GM23338 (cell line): ENCODE results near the gene GCN1. TPM values are rescaled to one million over a fixed set of nuclear protein-coding genes. Genes with fewer than 3 reads are reported as not detected.

ENCODE experiments used
- ATAC-seq: fragments of 200-7000 bp; cut with Tn5 transposase; 3 replicates; pipeline ENCODE4 v1.9.1; 2020
- DNase-seq: peaks from one replicate; pipeline ENCODE4 v3.0.0-alpha.2; 2015; ENCODE audit warnings: low spot score
- H2AFZ ChIP-seq: fragments of 200-600 bp; sonication (generic); 2 replicates; pipeline ENCODE4 v1.8.0; 2016; ENCODE audit warnings: antibody characterized with exemption, mild to moderate bottlenecking, moderate library complexity
- H3F3A ChIP-seq: fragments of 200-600 bp; sonication (generic); replicated peaks from 2 replicates; pipeline ENCODE4 v1.8.0; 2017; ENCODE audit warnings: antibody characterized with exemption, mixed run types, low read depth
- H3K27ac ChIP-seq: fragments of 200-600 bp; sonication (generic); 2 replicates; pipeline ENCODE4 v1.6.1; 2016; ENCODE audit warnings: low read depth
- H3K27me3 ChIP-seq: fragments of 200-600 bp; sonication (generic); 2 replicates; pipeline ENCODE4 v1.8.0; 2016; ENCODE audit warnings: mild to moderate bottlenecking, mixed run types, moderate library complexity; ENCODE audit not compliant: insufficient read depth
- H3K36me3 ChIP-seq: fragments of 200-600 bp; sonication (generic); 2 replicates; pipeline ENCODE4 v1.8.0; 2016; ENCODE audit warnings: mild to moderate bottlenecking; ENCODE audit not compliant: insufficient read depth
- H3K4me1 ChIP-seq: fragments of 200-600 bp; sonication (generic); 2 replicates; pipeline ENCODE4 v1.8.0; 2016; ENCODE audit warnings: mild to moderate bottlenecking, moderate library complexity; ENCODE audit not compliant: insufficient read depth
- H3K4me2 ChIP-seq: fragments of 200-600 bp; sonication (generic); 2 replicates; pipeline ENCODE4 v1.7.1; 2017; ENCODE audit warnings: mixed run types
- H3K4me3 ChIP-seq: fragments of 200-600 bp; sonication (generic); 2 replicates; pipeline ENCODE4 v1.6.1; 2016; ENCODE audit warnings: mixed run types
- H3K79me2 ChIP-seq: fragments of 200-600 bp; sonication (generic); replicated peaks from 2 replicates; pipeline ENCODE4 v1.8.0; 2017; ENCODE audit warnings: mild to moderate bottlenecking; ENCODE audit not compliant: insufficient read depth
- H3K9me2 ChIP-seq: fragments of 200-600 bp; sonication (generic); 2 replicates; pipeline ENCODE4 v1.8.0; 2017; ENCODE audit not compliant: insufficient read depth
- H4K20me1 ChIP-seq: fragments of 200-600 bp; sonication (generic); replicated peaks from 2 replicates; pipeline ENCODE4 v1.8.0; 2017; ENCODE audit warnings: mild to moderate bottlenecking; ENCODE audit not compliant: insufficient read depth
- H3K27ac Mint-ChIP-seq: 2 replicates; pipeline ENCODE4 v1.8.0; 2020; ENCODE audit warnings: inconsistent platforms, mild to moderate bottlenecking, moderate library complexity, mixed read lengths
- H3K27me3 Mint-ChIP-seq: 3 replicates; pipeline ENCODE4 v1.8.0; 2022; ENCODE audit warnings: low read depth, mild to moderate bottlenecking, moderate library complexity, mixed read lengths, inconsistent platforms; ENCODE audit not compliant: insufficient read depth, poor library complexity
- H3K36me3 Mint-ChIP-seq: 3 replicates; pipeline ENCODE4 v1.8.0; 2021; ENCODE audit warnings: low read depth, mild to moderate bottlenecking, inconsistent platforms, moderate library complexity, mixed read lengths
- H3K4me1 Mint-ChIP-seq: 3 replicates; pipeline ENCODE4 v1.8.0; 2020; ENCODE audit warnings: mild to moderate bottlenecking, inconsistent platforms, mixed read lengths
- H3K4me3 Mint-ChIP-seq: 3 replicates; pipeline ENCODE4 v1.8.0; 2021; ENCODE audit warnings: moderate library complexity, mild to moderate bottlenecking, inconsistent platforms, mixed read lengths
- H3K9me3 Mint-ChIP-seq: 3 replicates; pipeline ENCODE4 v1.8.0; 2020; ENCODE audit warnings: moderate library complexity, mild to moderate bottlenecking, inconsistent platforms, mixed read lengths
- CTCF ChIP-seq, 2 experiments: fragments of 200-600 bp in 1 of 2; sonication (generic) in 1 of 2; conservative IDR thresholded peaks; 2 replicates each; pipeline versions ENCODE4 v1.5.1 to v1.6.1; 2016 to 2017; ENCODE audit warnings: antibody characterized with exemption in 2 of 2, low read depth in 2 of 2, mild to moderate bottlenecking in 2 of 2, moderate library complexity in 1 of 2
- EZH2 ChIP-seq: fragments of 200-600 bp; sonication (generic); IDR thresholded peaks from one replicate; pipeline ENCODE4 v1.8.0; 2017; ENCODE audit warnings: antibody characterized with exemption, mild to moderate bottlenecking, low read depth; ENCODE audit not compliant: unreplicated experiment
- EZH2phosphoT487 ChIP-seq: fragments of 200-600 bp; sonication (generic); IDR thresholded peaks from one replicate; pipeline ENCODE4 v1.8.1; 2018; ENCODE audit warnings: antibody characterized with exemption; ENCODE audit not compliant: unreplicated experiment
- JUNB ChIP-seq: IDR thresholded peaks from one replicate; pipeline ENCODE4 v1.6.1; 2016; ENCODE audit warnings: antibody characterized with exemption; ENCODE audit not compliant: unreplicated experiment
- NANOG ChIP-seq: IDR thresholded peaks from 2 replicates; pipeline ENCODE4 v1.6.1; 2016; ENCODE audit warnings: antibody characterized with exemption, borderline replicate concordance
- POLR2AphosphoS5 ChIP-seq: IDR thresholded peaks from 2 replicates; pipeline ENCODE4 v1.6.1; 2016; ENCODE audit warnings: antibody characterized with exemption, low read depth
- STAT1 ChIP-seq: IDR thresholded peaks from one replicate; pipeline ENCODE4 v1.6.1; 2016; ENCODE audit warnings: antibody characterized with exemption; ENCODE audit not compliant: unreplicated experiment
- ZNF114 ChIP-seq: fragments of 250-450 bp; sonication (Bioruptor Pico); IDR thresholded peaks from 2 replicates; pipeline ENCODE4 v1.5.0; 2020; ENCODE audit warnings: mild to moderate bottlenecking, moderate library complexity
- ZNF331 ChIP-seq: fragments of 250-450 bp; sonication (Bioruptor Pico); IDR thresholded peaks from 2 replicates; pipeline ENCODE4 v1.5.0; 2020; ENCODE audit warnings: low read depth, mild to moderate bottlenecking, moderate library complexity
- ZNF462 ChIP-seq: fragments of 250-450 bp; sonication (Bioruptor Pico); IDR thresholded peaks from 2 replicates; pipeline ENCODE4 v1.5.0; 2020; ENCODE audit warnings: mild to moderate bottlenecking, moderate library complexity
- polyA plus RNA-seq: library from polyadenylated mRNA; unstranded; fragments of >200 nt; fragmentation: Nextera tagmentation; extraction: Ambion mirVana; gene quantifications from 2 replicates; pipeline ENCODE4 v1.2.1, GENCODE V29; 2016
- total RNA-seq: library from RNA; depleted of rRNA; stranded (reverse); fragments of >200 nt; shearing (Covaris generic); gene quantifications from 2 replicates; pipeline ENCODE4 v1.2.3, GENCODE V29; 2014
- TF ChIP-seq, protein P1 (sequence below): IDR thresholded peaks from one replicate; pipeline ENCODE4 v1.6.1; 2018; ENCODE audit warnings: antibody characterized with exemption; ENCODE audit not compliant: unreplicated experiment
- TF ChIP-seq, protein P2 (sequence below): IDR thresholded peaks from 2 replicates; pipeline ENCODE4 v1.6.1; 2016; ENCODE audit warnings: antibody characterized with exemption

The GCN1 gene
- total and polyA plus RNA-seq, 2 experiments from 2014 or later = 18.0 to 177 TPM

DNA sequence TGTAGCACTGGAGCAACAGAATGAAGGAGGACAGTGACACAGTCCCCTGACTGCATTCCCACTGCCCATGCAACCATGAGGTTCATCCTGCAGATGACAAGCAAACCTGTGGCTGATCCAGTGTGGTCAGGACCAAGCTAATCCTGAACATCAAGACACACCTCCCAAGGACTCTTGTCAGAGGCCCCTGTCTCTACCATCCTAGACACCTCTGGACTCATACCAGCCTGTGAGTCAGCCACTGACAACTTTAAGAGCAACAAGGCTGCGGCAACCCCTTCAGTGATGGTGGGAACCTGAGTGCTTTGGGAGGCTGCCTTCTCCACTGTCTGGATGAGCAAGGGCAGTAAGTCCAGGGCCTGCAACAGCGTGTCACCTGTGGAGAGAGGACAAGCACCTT is 24.6 kb downstream of the GCN1 start (continued):
- TF ChIP-seq ZNF462 (CRISPR knock-in tag) = no peak

GRCh38 chr12:120168337-120168736 is 26.2 kb downstream of the GCN1 start:
- Mint-ChIP-seq H3K36me3 (peaks cover 63% of the 10 kb centered on the region), H3K4me3 (no peak overlapping the region), H3K27ac (no peak overlapping the region), H3K27me3 (peaks cover 6% of the 10 kb centered on the region), H3K4me1 (no peaks in the 10 kb centered on the region), H3K9me3 (no peaks in the 10 kb centered on the region)
- Histone ChIP-seq H3K4me2 (no peak overlapping the region), H3K9me2 (no peaks in the 10 kb centered on the region), H3K4me1 (no peaks in the 10 kb centered on the region), H3K79me2 (peaks cover 4% of the 10 kb centered on the region; the same call in 1 of the 2 replicates), H3K27me3 (no peaks in the 10 kb centered on the region), H3K4me3 (no peak overlapping the region), H4K20me1 (peaks cover 18% of the 10 kb centered on the region), H3K36me3 (peaks cover 68% of the 10 kb centered on the region), H2AFZ (no peak overlapping the region), H3F3A (peaks cover 6% of the 10 kb centered on the region; the same call in 1 of the 2 replicates), H3K27ac (no peak overlapping the region)
- ATAC-seq = no peak
- DNase-seq = no peak
- TF ChIP-seq EZH2 = no peak
- TF ChIP-seq, protein P1, sequence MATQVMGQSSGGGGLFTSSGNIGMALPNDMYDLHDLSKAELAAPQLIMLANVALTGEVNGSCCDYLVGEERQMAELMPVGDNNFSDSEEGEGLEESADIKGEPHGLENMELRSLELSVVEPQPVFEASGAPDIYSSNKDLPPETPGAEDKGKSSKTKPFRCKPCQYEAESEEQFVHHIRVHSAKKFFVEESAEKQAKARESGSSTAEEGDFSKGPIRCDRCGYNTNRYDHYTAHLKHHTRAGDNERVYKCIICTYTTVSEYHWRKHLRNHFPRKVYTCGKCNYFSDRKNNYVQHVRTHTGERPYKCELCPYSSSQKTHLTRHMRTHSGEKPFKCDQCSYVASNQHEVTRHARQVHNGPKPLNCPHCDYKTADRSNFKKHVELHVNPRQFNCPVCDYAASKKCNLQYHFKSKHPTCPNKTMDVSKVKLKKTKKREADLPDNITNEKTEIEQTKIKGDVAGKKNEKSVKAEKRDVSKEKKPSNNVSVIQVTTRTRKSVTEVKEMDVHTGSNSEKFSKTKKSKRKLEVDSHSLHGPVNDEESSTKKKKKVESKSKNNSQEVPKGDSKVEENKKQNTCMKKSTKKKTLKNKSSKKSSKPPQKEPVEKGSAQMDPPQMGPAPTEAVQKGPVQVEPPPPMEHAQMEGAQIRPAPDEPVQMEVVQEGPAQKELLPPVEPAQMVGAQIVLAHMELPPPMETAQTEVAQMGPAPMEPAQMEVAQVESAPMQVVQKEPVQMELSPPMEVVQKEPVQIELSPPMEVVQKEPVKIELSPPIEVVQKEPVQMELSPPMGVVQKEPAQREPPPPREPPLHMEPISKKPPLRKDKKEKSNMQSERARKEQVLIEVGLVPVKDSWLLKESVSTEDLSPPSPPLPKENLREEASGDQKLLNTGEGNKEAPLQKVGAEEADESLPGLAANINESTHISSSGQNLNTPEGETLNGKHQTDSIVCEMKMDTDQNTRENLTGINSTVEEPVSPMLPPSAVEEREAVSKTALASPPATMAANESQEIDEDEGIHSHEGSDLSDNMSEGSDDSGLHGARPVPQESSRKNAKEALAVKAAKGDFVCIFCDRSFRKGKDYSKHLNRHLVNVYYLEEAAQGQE = no peak
- TF ChIP-seq, protein P2, sequence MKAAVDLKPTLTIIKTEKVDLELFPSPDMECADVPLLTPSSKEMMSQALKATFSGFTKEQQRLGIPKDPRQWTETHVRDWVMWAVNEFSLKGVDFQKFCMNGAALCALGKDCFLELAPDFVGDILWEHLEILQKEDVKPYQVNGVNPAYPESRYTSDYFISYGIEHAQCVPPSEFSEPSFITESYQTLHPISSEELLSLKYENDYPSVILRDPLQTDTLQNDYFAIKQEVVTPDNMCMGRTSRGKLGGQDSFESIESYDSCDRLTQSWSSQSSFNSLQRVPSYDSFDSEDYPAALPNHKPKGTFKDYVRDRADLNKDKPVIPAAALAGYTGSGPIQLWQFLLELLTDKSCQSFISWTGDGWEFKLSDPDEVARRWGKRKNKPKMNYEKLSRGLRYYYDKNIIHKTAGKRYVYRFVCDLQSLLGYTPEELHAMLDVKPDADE = no peak
- TF ChIP-seq NANOG = no peak
- no peak for TF ChIP-seq POLR2AphosphoS5
- no peak for TF ChIP-seq ZNF114
- TF ChIP-seq EZH2phosphoT487 = no peak
- no peak for TF ChIP-seq JUNB
- TF ChIP-seq ZNF331 (CRISPR knock-in tag) = no peak
- no peak for TF ChIP-seq STAT1
- no peak for TF ChIP-seq CTCF (conservative IDR thresholded peaks at IDR 0.05; ENCODE audit: low read depth in 2 of 2)
